ENCODE data around the gene ISG20. TPM values are rescaled to one million over a fixed set of nuclear protein-coding genes. Genes with fewer than 3 reads are reported as not detected.
A peak's percentile ranks its signal among the peaks of the same experiment; 100 is the strongest.

Gene ISG20
- total and polyA plus RNA-seq, 2 donors = 75.1 to 272 TPM

- peaks cover 7 to 17% of the 10 kb centered on the region in 2 donors for H3K4me1 ChIP-seq (ENCODE audit: control insufficient read depth in 2 of 2, insufficient read depth in 2 of 2, low read length in 2 of 2)
- H3K9me3 ChIP-seq (ENCODE audit: control insufficient read depth in 2 of 2, insufficient read depth in 1 of 2, low read length in 1 of 2) = no peaks in the 10 kb centered on the region
- H3K4me3 ChIP-seq (ENCODE audit: low read length in 2 of 2) = no peak overlapping the region
- no peak for DNase-seq (ENCODE audit: low read depth in 6 of 9, low spot score in 9 of 9)
- H3K27ac ChIP-seq (ENCODE audit: low read depth in 1 of 2, low read length in 1 of 2) = no peak overlapping the region
- H3K36me3 ChIP-seq (ENCODE audit: control insufficient read depth in 2 of 2, insufficient read depth in 2 of 2, low read length in 1 of 2) = no peaks in the 10 kb centered on the region
- peaks cover 2 to 4% of the 10 kb centered on the region in 2 donors for H3K27me3 ChIP-seq (ENCODE audit: control insufficient read depth in 2 of 2, insufficient read depth in 1 of 2, low read length in 1 of 2)
Observed at GRCh38 chr15:88661041-88661700, 22.4 kb downstream of the ISG20 start.

- 97% methylated on average over 4 of the region's 4 CpGs for WGBS
- H3K9me3 ChIP-seq (ENCODE audit: control insufficient read depth in 2 of 2, insufficient read depth in 1 of 2, low read length in 1 of 2) = no peaks in the 10 kb centered on the region
- H3K36me3 ChIP-seq (ENCODE audit: control insufficient read depth in 2 of 2, insufficient read depth in 2 of 2, low read length in 1 of 2) = no peaks in the 10 kb centered on the region
- H3K27ac ChIP-seq (ENCODE audit: low read depth in 1 of 2, low read length in 1 of 2) = no peak overlapping the region
- H3K4me3 ChIP-seq (ENCODE audit: low read length in 2 of 2) = no peak overlapping the region
- peaks cover 2 to 4% of the 10 kb centered on the region in 2 donors for H3K27me3 ChIP-seq (ENCODE audit: control insufficient read depth in 2 of 2, insufficient read depth in 1 of 2, low read length in 1 of 2)
- DNase-seq (ENCODE audit: low read depth in 6 of 9, low spot score in 9 of 9) = no peak
- peaks cover 7 to 15% of the 10 kb centered on the region in 2 donors for H3K4me1 ChIP-seq (ENCODE audit: control insufficient read depth in 2 of 2, insufficient read depth in 2 of 2, low read length in 2 of 2)
Observed at GRCh38 chr15:88661761-88662556, 23.1 kb downstream of the ISG20 start.

GRCh38 chr15:88663141-88663621 lies 24.4 kb downstream of the ISG20 start:
- DNase-seq (ENCODE audit: low read depth in 6 of 9, low spot score in 9 of 9) = no peak
- H3K9me3 ChIP-seq (ENCODE audit: control insufficient read depth in 2 of 2, insufficient read depth in 1 of 2, low read length in 1 of 2) = no peaks in the 10 kb centered on the region
- 96% methylated on average over 6 of the region's 6 CpGs for WGBS
- H3K36me3 ChIP-seq (ENCODE audit: control insufficient read depth in 2 of 2, insufficient read depth in 2 of 2, low read length in 1 of 2) = no peaks in the 10 kb centered on the region
- no peak overlapping the region for H3K4me3 ChIP-seq (ENCODE audit: low read length in 2 of 2)
- H3K27me3 ChIP-seq (ENCODE audit: control insufficient read depth in 2 of 2, insufficient read depth in 1 of 2, low read length in 1 of 2) = peaks cover 0 to 2% of the 10 kb centered on the region in 2 donors
- H3K4me1 ChIP-seq (ENCODE audit: control insufficient read depth in 2 of 2, insufficient read depth in 2 of 2, low read length in 2 of 2) = peaks cover 7 to 9% of the 10 kb centered on the region in 2 donors
- H3K27ac ChIP-seq (ENCODE audit: low read depth in 1 of 2, low read length in 1 of 2) = no peak overlapping the region

DNA sequence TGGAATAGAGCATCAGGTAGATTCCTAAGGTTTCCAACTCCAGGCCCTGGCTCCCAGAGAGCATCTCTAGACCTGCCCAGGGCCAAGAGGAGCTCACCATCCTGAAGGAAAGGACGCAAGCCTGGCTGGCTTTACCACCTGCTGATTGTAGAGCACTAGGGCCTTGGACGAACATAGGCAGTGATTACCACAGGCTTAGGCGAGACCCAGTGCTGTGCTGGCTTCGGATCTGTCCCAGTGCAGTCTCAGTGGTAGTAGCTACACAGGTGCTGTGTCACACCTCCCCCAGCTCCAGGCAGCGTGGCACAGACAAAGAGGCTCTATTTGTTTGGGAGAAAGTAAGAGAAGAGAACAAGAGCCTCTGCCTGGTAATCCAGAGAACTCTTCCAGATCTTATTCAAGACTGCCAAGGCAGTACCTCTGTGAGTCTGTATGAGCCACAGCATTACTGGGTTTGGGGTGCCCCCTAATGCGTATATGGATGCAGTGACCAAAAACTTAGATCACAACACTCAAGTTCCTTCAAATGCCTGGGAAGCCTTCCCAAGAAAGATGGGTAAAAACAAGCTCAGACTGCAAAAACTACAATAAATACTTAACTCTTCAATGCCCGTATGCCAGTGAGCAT lies 25.4 kb downstream of the ISG20 start:
- no peaks in the 10 kb centered on the region for H3K36me3 ChIP-seq (ENCODE audit: control insufficient read depth in 2 of 2, insufficient read depth in 2 of 2, low read length in 1 of 2)
- H3K4me1 ChIP-seq (ENCODE audit: control insufficient read depth in 2 of 2, insufficient read depth in 2 of 2, low read length in 2 of 2) = peaks cover 7 to 9% of the 10 kb centered on the region in 2 donors
- H3K27me3 ChIP-seq (ENCODE audit: control insufficient read depth in 2 of 2, insufficient read depth in 1 of 2, low read length in 1 of 2) = peaks cover 0 to 2% of the 10 kb centered on the region in 2 donors
- H3K9me3 ChIP-seq (ENCODE audit: control insufficient read depth in 2 of 2, insufficient read depth in 1 of 2, low read length in 1 of 2) = no peaks in the 10 kb centered on the region
- peak in 7 of 9 donors; percentile 36 to 76 (median 46) for DNase-seq (ENCODE audit: low read depth in 6 of 9, low spot score in 9 of 9)
- 95% methylated on average over 7 of the region's 7 CpGs for WGBS
- H3K4me3 ChIP-seq (ENCODE audit: low read length in 2 of 2) = no peak overlapping the region
- no peak overlapping the region for H3K27ac ChIP-seq (ENCODE audit: low read depth in 1 of 2, low read length in 1 of 2)

DNA sequence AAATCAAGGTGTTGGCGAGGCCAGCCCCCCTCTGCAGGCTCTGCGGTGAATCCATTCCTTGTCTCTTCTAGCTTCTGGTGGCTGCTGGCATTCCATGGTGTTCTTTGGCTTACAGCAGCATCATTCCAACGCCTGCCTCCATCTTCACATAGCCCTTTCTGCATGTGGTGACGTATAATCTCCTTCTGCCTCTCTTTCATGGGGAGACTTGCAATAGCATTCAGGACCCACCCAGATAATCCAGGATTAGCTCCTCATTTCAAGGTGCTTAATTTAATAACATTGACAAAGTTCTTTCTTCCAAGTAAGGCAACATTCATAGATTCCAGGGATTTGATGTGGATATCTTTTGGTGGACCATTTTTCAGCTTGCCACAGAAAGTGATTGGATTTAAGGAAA lies 35.8 kb downstream of the ISG20 start:
- H3K27ac ChIP-seq (ENCODE audit: low read depth in 1 of 2, low read length in 1 of 2) = no peak overlapping the region
- no peak for DNase-seq (ENCODE audit: low read depth in 6 of 9, low spot score in 9 of 9)
- H3K4me1 ChIP-seq (ENCODE audit: control insufficient read depth in 2 of 2, insufficient read depth in 2 of 2, low read length in 2 of 2) = no peaks in the 10 kb centered on the region
- no peaks in the 10 kb centered on the region for H3K36me3 ChIP-seq (ENCODE audit: control insufficient read depth in 2 of 2, insufficient read depth in 2 of 2, low read length in 1 of 2)
- H3K4me3 ChIP-seq (ENCODE audit: low read length in 2 of 2) = no peak overlapping the region
- 85% methylated on average over 4 of the region's 4 CpGs for WGBS
- peaks cover 2 to 6% of the 10 kb centered on the region in 2 donors for H3K27me3 ChIP-seq (ENCODE audit: control insufficient read depth in 2 of 2, insufficient read depth in 1 of 2, low read length in 1 of 2)
- H3K9me3 ChIP-seq (ENCODE audit: control insufficient read depth in 2 of 2, insufficient read depth in 1 of 2, low read length in 1 of 2) = no peaks in the 10 kb centered on the region

GRCh38 chr15:88678755-88679154 lies 39.9 kb downstream of the ISG20 start:
- H3K27me3 ChIP-seq (ENCODE audit: control insufficient read depth in 2 of 2, insufficient read depth in 1 of 2, low read length in 1 of 2) = peaks cover 0 to 3% of the 10 kb centered on the region in 2 donors
- H3K9me3 ChIP-seq (ENCODE audit: control insufficient read depth in 2 of 2, insufficient read depth in 1 of 2, low read length in 1 of 2) = no peaks in the 10 kb centered on the region
- no peaks in the 10 kb centered on the region for H3K4me1 ChIP-seq (ENCODE audit: control insufficient read depth in 2 of 2, insufficient read depth in 2 of 2, low read length in 2 of 2)
- H3K4me3 ChIP-seq (ENCODE audit: low read length in 2 of 2) = no peak overlapping the region
- no peak overlapping the region for H3K27ac ChIP-seq (ENCODE audit: low read depth in 1 of 2, low read length in 1 of 2)
- WGBS = 97% methylated on average over 6 of the region's 6 CpGs
- no peaks in the 10 kb centered on the region for H3K36me3 ChIP-seq (ENCODE audit: control insufficient read depth in 2 of 2, insufficient read depth in 2 of 2, low read length in 1 of 2)
- no peak for DNase-seq (ENCODE audit: low read depth in 6 of 9, low spot score in 9 of 9)

DNA sequence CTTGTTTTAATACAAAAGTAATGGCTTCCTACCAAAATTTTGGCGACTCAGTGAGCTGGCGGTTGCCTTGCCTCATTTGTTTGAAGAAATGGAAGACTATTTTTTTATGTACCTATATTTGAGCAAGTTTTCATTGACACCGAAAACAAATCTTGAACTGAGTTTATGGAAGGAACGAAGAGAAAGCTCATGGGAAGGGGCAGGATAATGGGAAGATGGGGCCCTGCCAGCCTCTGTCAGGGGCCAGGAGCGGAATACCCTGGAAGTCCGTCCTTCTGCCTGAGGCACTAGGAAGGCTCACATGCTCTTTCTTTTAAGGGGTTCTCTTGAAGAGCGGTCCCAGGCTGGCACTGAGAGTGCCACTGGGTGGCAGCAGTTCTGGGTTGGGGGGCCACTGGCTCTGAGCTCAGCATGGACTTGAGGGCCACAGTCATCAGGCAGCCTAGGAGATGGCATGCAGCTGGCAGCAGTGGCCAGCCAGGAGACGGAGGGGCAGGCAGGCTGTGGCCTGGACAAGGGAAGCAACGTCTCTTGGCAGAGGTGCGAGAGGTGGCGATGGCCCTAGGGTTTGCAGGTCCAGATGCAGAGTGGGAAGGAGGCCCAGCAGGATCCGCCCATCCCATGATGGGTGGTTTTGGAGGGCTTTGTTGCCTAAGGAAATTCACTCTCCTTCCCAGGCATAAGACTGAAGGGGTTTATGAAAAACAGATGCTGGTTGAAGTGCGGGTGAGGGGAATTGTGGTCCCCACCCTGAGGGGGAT lies 41.6 kb downstream of the ISG20 start:
- peaks cover 0 to 5% of the 10 kb centered on the region in 2 donors for H3K27me3 ChIP-seq (ENCODE audit: control insufficient read depth in 2 of 2, insufficient read depth in 1 of 2, low read length in 1 of 2)
- no peak overlapping the region for H3K4me3 ChIP-seq (ENCODE audit: low read length in 2 of 2)
- no peaks in the 10 kb centered on the region for H3K36me3 ChIP-seq (ENCODE audit: control insufficient read depth in 2 of 2, insufficient read depth in 2 of 2, low read length in 1 of 2)
- no peaks in the 10 kb centered on the region for H3K9me3 ChIP-seq (ENCODE audit: control insufficient read depth in 2 of 2, insufficient read depth in 1 of 2, low read length in 1 of 2)
- WGBS = 96% methylated on average over 13 of the region's 13 CpGs
- no peak for DNase-seq (ENCODE audit: low read depth in 6 of 9, low spot score in 9 of 9)
- no peaks in the 10 kb centered on the region for H3K4me1 ChIP-seq (ENCODE audit: control insufficient read depth in 2 of 2, insufficient read depth in 2 of 2, low read length in 2 of 2)
- no peak overlapping the region for H3K27ac ChIP-seq (ENCODE audit: low read depth in 1 of 2, low read length in 1 of 2)

DNA sequence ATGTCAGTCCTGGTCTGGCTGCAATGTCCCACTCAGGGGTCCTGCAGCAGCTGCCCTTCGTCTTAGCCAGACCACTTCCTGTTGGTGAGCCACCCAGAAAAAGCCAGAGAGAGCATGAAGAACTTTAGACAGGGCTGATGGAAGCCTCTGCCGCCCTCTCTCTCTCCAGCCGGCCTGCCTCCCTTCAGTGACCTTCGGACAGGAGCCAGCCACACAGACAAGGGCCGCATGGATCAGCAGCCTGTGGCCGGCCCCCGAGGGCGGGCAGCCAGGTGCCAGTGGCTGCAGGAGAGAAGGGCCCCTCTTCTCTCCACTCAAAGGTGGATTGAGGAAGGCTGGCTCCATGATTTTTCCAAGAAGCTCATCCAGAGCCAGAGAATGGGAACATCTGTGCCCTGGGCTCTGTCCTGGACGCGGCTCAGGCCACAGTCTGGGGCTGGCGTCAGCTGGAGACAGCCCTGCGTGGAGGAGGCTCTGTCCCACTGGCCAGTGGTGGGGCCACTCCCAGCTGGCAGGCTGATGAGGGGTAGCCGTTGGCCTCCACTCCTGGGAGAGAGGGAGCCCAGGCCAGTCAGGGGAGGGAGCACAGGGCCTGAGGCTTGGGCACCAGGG lies 42.9 kb downstream of the ISG20 start:
- Histone ChIP-seq H3K4me1 (ENCODE audit: control insufficient read depth in 2 of 2, insufficient read depth in 2 of 2, low read length in 2 of 2) (no peaks in the 10 kb centered on the region), H3K36me3 (ENCODE audit: control insufficient read depth in 2 of 2, insufficient read depth in 2 of 2, low read length in 1 of 2) (no peaks in the 10 kb centered on the region), H3K4me3 (ENCODE audit: low read length in 2 of 2) (no peak overlapping the region), H3K9me3 (ENCODE audit: control insufficient read depth in 2 of 2, insufficient read depth in 1 of 2, low read length in 1 of 2) (no peaks in the 10 kb centered on the region), H3K27ac (ENCODE audit: low read depth in 1 of 2, low read length in 1 of 2) (no peak overlapping the region), H3K27me3 (ENCODE audit: control insufficient read depth in 2 of 2, insufficient read depth in 1 of 2, low read length in 1 of 2) (peaks cover 0 to 4% of the 10 kb centered on the region in 2 donors)
- DNase-seq (ENCODE audit: low read depth in 6 of 9, low spot score in 9 of 9) = no peak
- 87% methylated on average over 13 of the region's 13 CpGs for WGBS

Data from thymus (tissue), 11 donors.